Lung (tissue), 12 donors: ENCODE results near the gene SH3PXD2A. TPM values are rescaled to one million over a fixed set of nuclear protein-coding genes. Genes with fewer than 3 reads are reported as not detected.

Experiments
- ATAC-seq: fragments of 200-7000 bp; cut with Tn5 transposase; one replicate; pipeline ENCODE4 v1.9.1; 2020; ENCODE audit warnings: moderate number of reproducible peaks; ENCODE audit not compliant: insufficient read depth, low FRiP score
- DNase-seq, 3 donors: peaks; one replicate each; pipeline ENCODE4 v3.0.0-alpha.2; 2013 to 2017
- H3K27ac ChIP-seq, 2 donors: one replicate each; pipeline ENCODE4 v1.5.1; 2013; ENCODE audit warnings: mild to moderate bottlenecking in 2 of 2, moderate library complexity in 2 of 2, control low read depth in 1 of 2, inconsistent platforms in 1 of 2, low read depth in 1 of 2, low read length in 1 of 2
- H3K27me3 ChIP-seq, 3 donors: one replicate each; pipeline ENCODE4 v1.5.1; 2013; ENCODE audit warnings: low read length in 2 of 3; ENCODE audit not compliant: control insufficient read depth in 3 of 3, insufficient read depth in 3 of 3
- H3K36me3 ChIP-seq, 4 donors: one replicate each; pipeline ENCODE4 v1.5.1; 2013; ENCODE audit warnings: low read length in 4 of 4, mild to moderate bottlenecking in 1 of 4, moderate library complexity in 1 of 4; ENCODE audit not compliant: control insufficient read depth in 4 of 4, insufficient read depth in 4 of 4
- H3K4me1 ChIP-seq, 5 donors: one replicate each; pipeline ENCODE4 v1.5.1; 2013; ENCODE audit warnings: low read length in 5 of 5, mild to moderate bottlenecking in 2 of 5, moderate library complexity in 1 of 5; ENCODE audit not compliant: control insufficient read depth in 5 of 5, insufficient read depth in 5 of 5
- H3K4me3 ChIP-seq: one replicate; pipeline ENCODE4 v1.5.1; 2013; ENCODE audit warnings: mild to moderate bottlenecking, control low read depth, moderate library complexity
- H3K9ac ChIP-seq, 2 donors: one replicate each; pipeline ENCODE4 v1.5.1; 2013; ENCODE audit warnings: low read length in 2 of 2, control low read depth in 1 of 2; ENCODE audit not compliant: insufficient read depth in 1 of 2
- H3K9me3 ChIP-seq, 4 donors: one replicate each; pipeline ENCODE4 v1.5.1; 2013; ENCODE audit warnings: low read length in 3 of 4, mild to moderate bottlenecking in 1 of 4, moderate library complexity in 1 of 4; ENCODE audit not compliant: control insufficient read depth in 4 of 4, insufficient read depth in 3 of 4
- CTCF ChIP-seq: IDR thresholded peaks from 2 replicates; pipeline ENCODE4 v1.5.1; 2012; ENCODE audit warnings: mild to moderate bottlenecking; ENCODE audit errors: control extremely low read depth, extremely low read depth
- whole genome bisulfite sequencing, 2 donors: extraction: QIAGEN DNeasy Blood & Tissue Kit; methylation state at CpG; one replicate each; pipeline ENCODE4 v1.1.7; 2013; 5-methylcytosine and 5-hydroxymethylcytosine counted together
- polyA plus RNA-seq, 2 donors: library from polyadenylated mRNA; stranded (reverse); fragments of 200-250 nt; gene quantifications; one replicate each; pipeline ENCODE4 v1.2.1, GENCODE V29; 2013
- total RNA-seq, 2 donors: library from RNA; depleted of rRNA in 1 of 2; stranded (reverse); fragments of >200 nt in 1 of 2; gene quantifications; one replicate each; pipeline ENCODE4 v1.2.1, GENCODE V29; 2014 to 2021
- donor health status: control.
- donor health status: control.
- donor health status: Bipolar disorder and iron deficiency.
- donor health status: healthy.
- donor health status: DM: yes; HTN: yes; CAD: no.

SH3PXD2A gene
- total and polyA plus RNA-seq, 4 donors, result 9.9 to 53.2 (median 29.2) TPM

GRCh38 chr10:103890194-103890658 lies 34.9 kb upstream of the SH3PXD2A start:
- H3K9me3 ChIP-seq, result no peaks in the 10 kb centered on the region
- TF ChIP-seq CTCF, result no peak
- peaks cover 8 to 36% (median 16%) of the 10 kb centered on the region in 4 donors for H3K36me3 ChIP-seq
- no peaks in the 10 kb centered on the region for H3K27me3 ChIP-seq
- DNase-seq (peak in 2 of 3 donors; percentile 49 to 77), ATAC-seq (peak; percentile 67)
- WGBS, 2 donors, result 38 to 54% methylated on average over 4 of the region's 4 CpGs
- H3K4me1 ChIP-seq, result peaks cover 8 to 53% (median 24%) of the 10 kb centered on the region in 5 donors
- peak overlapping the region; percentile 17 to 84 for H3K27ac ChIP-seq
- no peak overlapping the region for H3K4me3 ChIP-seq
- no peak overlapping the region for H3K9ac ChIP-seq

GRCh38 chr10:103889121-103889720 lies 33.8 kb upstream of the SH3PXD2A start:
- Histone ChIP-seq H3K27ac (peak overlapping the region in 1 of 2 donors; percentile 82), H3K4me1 (peaks cover 3 to 43% (median 20%) of the 10 kb centered on the region in 5 donors), H3K9me3 (no peaks in the 10 kb centered on the region), H3K27me3 (no peaks in the 10 kb centered on the region), H3K9ac (peak overlapping the region in 1 of 2 donors; percentile 23), H3K36me3 (peaks cover 8 to 39% (median 18%) of the 10 kb centered on the region in 4 donors), H3K4me3 (no peak overlapping the region)
- no peak for ATAC-seq
- no peak for TF ChIP-seq CTCF
- DNase-seq, result no peak
- 52 to 56% methylated on average over 2 of the region's 2 CpGs for WGBS, 2 donors

GRCh38 chr10:103888113-103888841 lies 32.9 kb upstream of the SH3PXD2A start:
- H3K9ac ChIP-seq, result peak overlapping the region in 1 of 2 donors; percentile 23
- WGBS, 2 donors, result 14 to 20% methylated on average over 6 of the region's 6 CpGs
- no peaks in the 10 kb centered on the region for H3K9me3 ChIP-seq
- H3K27ac ChIP-seq, result peak overlapping the region; percentile 76 to 88
- DNase-seq (peak in 2 of 3 donors; percentile 83 to 88), ATAC-seq (peak; percentile 67)
- no peak overlapping the region for H3K4me3 ChIP-seq
- H3K27me3 ChIP-seq, result no peaks in the 10 kb centered on the region
- peak; percentile 83 for TF ChIP-seq CTCF
- peaks cover 0 to 34% (median 11%) of the 10 kb centered on the region in 5 donors for H3K4me1 ChIP-seq
- H3K36me3 ChIP-seq, result peaks cover 8 to 39% (median 18%) of the 10 kb centered on the region in 4 donors
